Fibroblast of skin of left biceps (primary cell): ENCODE results near the gene ZNF266.

Experiments used
- DNase-seq, 2 experiments: peaks; one replicate each; pipeline ENCODE4 v3.0.0-alpha.2; 2013; ENCODE audit warnings: low read depth in 2 of 2

Gene ZNF266

GRCh38 chr19:9435279-9436268 is at the start of gene ZNF266:
Gene ZNF266, minus strand, starts transcription at chr19:9435573. Its CDS starts 15,484 bp downstream, at chr19:9420089.
- DNase-seq = peak; percentile 72 to 75

- DNase-seq = no peak
Observed at GRCh38 chr19:9485140-9485539, 49.8 kb upstream of the ZNF266 start.

GRCh38 chr19:9474975-9475374 is 39.6 kb upstream of the ZNF266 start:
- DNase-seq = no peak

- no peak for DNase-seq
Observed at GRCh38 chr19:9467161-9467560, 31.8 kb upstream of the ZNF266 start.

- no peak for DNase-seq
Observed at GRCh38 chr19:9461938-9462337, 26.6 kb upstream of the ZNF266 start.

- no peak for DNase-seq
Observed at GRCh38 chr19:9456018-9456689, 20.8 kb upstream of the ZNF266 start.

- DNase-seq = no peak
Observed at GRCh38 chr19:9453953-9454352, 18.6 kb upstream of the ZNF266 start.

- no peak for DNase-seq
Observed at GRCh38 chr19:9445037-9445436, 9.7 kb upstream of the ZNF266 start.

GRCh38 chr19:9436358-9436757 is 985 bp upstream of the ZNF266 start:
- DNase-seq = no peak

GRCh38 chr19:9431475-9431874 is 3.9 kb downstream of the ZNF266 start:
- DNase-seq = no peak

GRCh38 chr19:9430444-9430843 is 4.9 kb downstream of the ZNF266 start:
- DNase-seq = no peak

- no peak for DNase-seq
Observed at GRCh38 chr19:9427941-9428340, 7.4 kb downstream of the ZNF266 start.

- DNase-seq = no peak
Observed at GRCh38 chr19:9413240-9413954, 22.0 kb downstream of the ZNF266 start.

GRCh38 chr19:9407827-9408226 is 27.5 kb downstream of the ZNF266 start:
- no peak for DNase-seq

GRCh38 chr19:9406798-9407352 is 28.5 kb downstream of the ZNF266 start:
- DNase-seq = peak; percentile 54 to 62

- DNase-seq = no peak
Observed at GRCh38 chr19:9381361-9381785, 54.0 kb downstream of the ZNF266 start.

- DNase-seq = no peak
Observed at GRCh38 chr19:9370738-9371619, 64.4 kb downstream of the ZNF266 start.

GRCh38 chr19:9362905-9363304 is 72.5 kb downstream of the ZNF266 start, which contains the start of gene ZNF177:
Gene ZNF177, plus strand, starts transcription at chr19:9363013. Its CDS starts 15,299 bp downstream, at chr19:9378312.
- no peak for DNase-seq
